GM21360 (cell line): ENCODE data around the gene UROC1.

Source experiments
- ATAC-seq: cut with Tn5 transposase; IDR thresholded peaks from one replicate; pipeline ENCODE4 v1.9.1; 2021; ENCODE audit warnings: mild to moderate bottlenecking, moderate library complexity; ENCODE audit not compliant: unreplicated experiment

The UROC1 gene

GRCh38 chr3:126497956-126498355, 19.6 kb downstream of the UROC1 start:
- no peak for ATAC-seq

- ATAC-seq, result no peak
Measured at GRCh38 chr3:126496894-126497850, 20.4 kb downstream of the UROC1 start.

- no peak for ATAC-seq
Measured at GRCh38 chr3:126495786-126496185, 21.8 kb downstream of the UROC1 start.

- no peak for ATAC-seq
Measured at GRCh38 chr3:126494970-126495230, 22.7 kb downstream of the UROC1 start.

- no peak for ATAC-seq
Measured at GRCh38 chr3:126494204-126494969, 23.2 kb downstream of the UROC1 start.

GRCh38 chr3:126493739-126494138, 23.8 kb downstream of the UROC1 start:
- no peak for ATAC-seq

GRCh38 chr3:126493051-126493450, 24.5 kb downstream of the UROC1 start:
- no peak for ATAC-seq

- ATAC-seq, result no peak
Measured at GRCh38 chr3:126491221-126492013, 26.2 kb downstream of the UROC1 start.

GRCh38 chr3:126490619-126491018, 27.0 kb downstream of the UROC1 start:
- ATAC-seq, result no peak

- no peak for ATAC-seq
Measured at GRCh38 chr3:126488886-126489569, 28.5 kb downstream of the UROC1 start.

GRCh38 chr3:126488185-126488584, 29.4 kb downstream of the UROC1 start:
- ATAC-seq, result no peak

GRCh38 chr3:126487151-126487771, 30.3 kb downstream of the UROC1 start:
- ATAC-seq, result no peak

GRCh38 chr3:126486360-126486847, 31.2 kb downstream of the UROC1 start:
- no peak for ATAC-seq

- ATAC-seq, result no peak
Measured at GRCh38 chr3:126485956-126486355, 31.6 kb downstream of the UROC1 start.

GRCh38 chr3:126485176-126485897, 32.2 kb downstream of the UROC1 start:
- no peak for ATAC-seq

- ATAC-seq, result no peak
Measured at GRCh38 chr3:126484662-126485061, 32.9 kb downstream of the UROC1 start.

GRCh38 chr3:126484148-126484547, 33.4 kb downstream of the UROC1 start:
- no peak for ATAC-seq

GRCh38 chr3:126483321-126483761, 34.2 kb downstream of the UROC1 start:
- ATAC-seq, result no peak

- no peak for ATAC-seq
Measured at GRCh38 chr3:126482503-126483255, 34.9 kb downstream of the UROC1 start.
